ENCODE results near the gene MESP2.

The MESP2 gene

DNA sequence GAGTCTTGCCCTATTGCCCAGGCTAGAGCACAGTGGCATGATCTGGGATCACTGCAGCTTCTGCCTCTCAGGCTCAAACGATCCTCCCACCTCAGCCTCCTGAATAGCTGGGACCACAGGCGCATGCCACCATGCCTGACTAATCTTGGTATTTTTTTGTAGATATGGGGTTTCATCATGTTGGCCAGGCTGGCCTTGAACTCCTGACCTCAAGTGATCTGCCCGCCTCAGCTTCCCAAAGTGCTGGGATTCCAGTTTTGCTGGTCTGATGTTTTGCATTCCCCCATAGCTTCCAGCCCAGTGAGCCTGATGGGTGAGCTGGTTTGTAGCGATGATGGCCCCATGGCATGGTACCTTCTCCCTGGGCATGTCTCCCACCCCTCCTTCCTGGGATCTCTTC lies 20.4 kb upstream of the MESP2 start:
- no peak for DNase-seq (ENCODE audit: low spot score)

- DNase-seq (ENCODE audit: low spot score), result no peak
Measured at GRCh38 chr15:89756897-89757296, 19.2 kb upstream of the MESP2 start.

- DNase-seq (ENCODE audit: low spot score), result no peak
Measured at GRCh38 chr15:89758283-89758682, 17.8 kb upstream of the MESP2 start.

DNA sequence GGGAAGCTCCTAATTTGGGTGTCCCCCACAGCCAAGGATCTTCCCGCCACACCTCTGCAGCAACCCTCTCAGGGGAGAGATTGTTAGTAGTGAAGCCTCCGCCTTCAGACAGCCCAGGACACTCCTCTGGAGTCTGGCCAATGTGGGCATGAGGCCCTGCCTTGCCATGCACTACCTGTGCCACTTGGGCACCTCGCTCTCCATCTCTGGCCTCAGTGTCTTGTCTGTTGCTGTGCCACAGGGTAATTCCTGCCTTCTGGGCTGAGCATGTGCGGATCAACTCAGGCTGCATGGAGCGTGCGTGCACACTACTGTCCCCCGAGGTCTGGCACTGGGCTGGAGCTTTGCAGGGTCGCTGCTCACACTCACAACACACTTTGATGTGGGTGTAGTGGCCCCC lies 17.2 kb upstream of the MESP2 start:
- no peak for DNase-seq (ENCODE audit: low spot score)

DNA sequence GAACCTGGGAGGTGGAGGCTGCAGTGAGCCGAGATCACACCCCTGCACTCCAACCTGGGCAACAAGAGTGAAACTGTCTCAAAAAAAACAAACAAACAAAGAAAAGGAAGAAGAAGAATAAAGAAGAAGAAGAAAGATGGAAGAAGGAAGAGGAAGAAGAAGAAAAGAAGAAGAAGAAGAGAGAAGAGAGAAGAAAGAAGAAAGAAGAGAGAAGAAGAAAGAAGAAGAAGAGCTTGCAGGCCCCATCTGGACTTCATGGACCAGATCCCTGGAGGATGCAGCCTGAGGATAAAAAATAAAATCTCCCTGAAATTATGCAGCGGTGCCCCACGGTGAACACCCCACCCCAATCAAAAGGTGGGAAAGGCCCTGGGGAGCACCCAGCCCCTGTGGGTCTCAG lies 16.3 kb upstream of the MESP2 start:
- no peak for DNase-seq (ENCODE audit: low spot score)

- DNase-seq (ENCODE audit: low spot score), result peak; percentile 85
Measured at GRCh38 chr15:89760303-89761008, 15.7 kb upstream of the MESP2 start.

- no peak for DNase-seq (ENCODE audit: low spot score)
Measured at GRCh38 chr15:89761009-89761831, 14.9 kb upstream of the MESP2 start.

GRCh38 chr15:89761929-89762328 lies 14.2 kb upstream of the MESP2 start:
- DNase-seq (ENCODE audit: low spot score), result no peak

DNA sequence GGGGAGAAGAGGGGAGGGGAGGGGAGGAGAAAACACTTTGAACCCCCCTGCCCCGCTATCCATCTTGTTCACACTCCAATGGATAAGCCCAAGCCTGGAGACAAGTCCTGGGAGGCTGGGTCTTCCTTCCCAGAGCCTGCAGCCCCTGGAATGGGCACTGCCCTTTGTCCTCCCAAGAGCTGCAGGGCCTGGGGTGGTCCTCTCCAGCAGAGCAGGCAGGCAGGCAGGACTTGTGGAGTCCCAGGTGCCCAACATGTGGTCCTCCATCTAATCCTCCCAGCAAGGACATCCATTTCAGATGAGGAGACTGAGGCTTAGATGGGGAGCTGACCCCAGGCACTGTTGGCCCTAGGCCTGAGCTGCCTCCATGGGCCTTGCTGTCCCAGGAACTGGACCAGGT lies 10.4 kb upstream of the MESP2 start:
- no peak for DNase-seq (ENCODE audit: low spot score)

- no peak for DNase-seq (ENCODE audit: low spot score)
Measured at GRCh38 chr15:89766357-89767311, 9.5 kb upstream of the MESP2 start.

DNA sequence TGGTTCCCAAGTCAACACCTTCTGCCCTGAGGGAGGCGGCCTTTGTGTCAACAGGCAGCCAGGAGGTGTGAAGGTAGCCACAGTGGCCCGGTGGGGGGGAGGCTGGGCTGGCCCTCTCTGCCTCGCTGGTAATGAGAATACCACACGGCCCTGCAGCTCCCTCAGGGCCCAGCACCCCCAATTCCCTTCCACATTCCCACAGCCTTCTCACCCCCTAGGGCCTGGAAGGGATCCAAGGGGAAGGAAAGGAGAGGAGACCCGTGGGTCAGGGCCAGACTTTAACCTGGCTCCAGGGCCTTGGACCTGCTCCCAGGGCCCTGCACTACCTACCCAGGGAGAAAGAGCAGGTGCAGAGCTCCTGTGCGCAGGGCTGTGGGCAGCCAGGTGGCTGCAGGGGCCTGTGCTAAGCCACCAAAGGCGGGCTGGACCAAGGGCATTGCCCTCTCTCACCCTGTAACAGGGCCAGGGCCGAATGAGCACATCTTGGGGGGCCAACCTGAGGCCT lies 8.7 kb upstream of the MESP2 start:
- no peak for DNase-seq (ENCODE audit: low spot score)

GRCh38 chr15:89768071-89768500 lies 8.0 kb upstream of the MESP2 start:
- DNase-seq (ENCODE audit: low spot score), result peak; percentile 64

DNA sequence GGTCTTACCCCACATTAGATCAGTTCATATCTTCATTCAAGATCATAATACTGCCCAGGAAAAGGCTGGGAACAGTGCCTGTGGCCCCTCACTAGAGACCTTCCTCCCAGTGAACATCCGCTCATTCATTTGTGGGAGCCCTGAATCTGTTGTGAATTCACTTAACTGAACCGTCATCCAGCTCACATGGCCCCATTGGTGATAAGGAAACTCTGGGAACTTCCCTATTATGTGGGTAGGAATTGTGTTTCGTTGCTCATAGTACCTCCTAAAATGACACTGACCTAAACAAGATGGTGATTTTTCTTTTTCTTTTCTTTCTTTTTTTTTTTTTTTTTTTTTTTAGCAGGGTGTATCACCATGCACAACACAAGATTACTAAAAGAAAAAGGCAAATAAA lies 6.8 kb upstream of the MESP2 start:
- no peak for DNase-seq (ENCODE audit: low spot score)

DNA sequence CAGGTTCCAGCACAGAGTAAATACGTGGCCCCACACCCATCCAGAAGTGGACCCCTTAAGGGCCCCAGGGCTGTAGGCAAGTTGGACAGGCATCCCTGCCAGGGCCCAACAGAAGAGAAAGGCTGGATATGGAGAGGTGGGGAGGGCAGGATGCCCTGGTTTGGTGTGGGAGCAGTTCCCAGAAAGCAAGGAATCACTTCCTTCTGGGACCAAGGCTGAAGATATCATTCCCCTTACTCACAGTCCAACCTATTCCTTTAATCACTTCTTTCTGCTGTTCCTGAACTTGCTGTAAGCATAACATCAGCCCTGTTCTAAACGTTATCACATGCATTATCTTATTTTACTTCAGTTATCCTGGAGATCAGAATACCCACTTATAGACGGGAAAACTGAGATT lies 6.1 kb upstream of the MESP2 start:
- DNase-seq (ENCODE audit: low spot score), result no peak

DNA sequence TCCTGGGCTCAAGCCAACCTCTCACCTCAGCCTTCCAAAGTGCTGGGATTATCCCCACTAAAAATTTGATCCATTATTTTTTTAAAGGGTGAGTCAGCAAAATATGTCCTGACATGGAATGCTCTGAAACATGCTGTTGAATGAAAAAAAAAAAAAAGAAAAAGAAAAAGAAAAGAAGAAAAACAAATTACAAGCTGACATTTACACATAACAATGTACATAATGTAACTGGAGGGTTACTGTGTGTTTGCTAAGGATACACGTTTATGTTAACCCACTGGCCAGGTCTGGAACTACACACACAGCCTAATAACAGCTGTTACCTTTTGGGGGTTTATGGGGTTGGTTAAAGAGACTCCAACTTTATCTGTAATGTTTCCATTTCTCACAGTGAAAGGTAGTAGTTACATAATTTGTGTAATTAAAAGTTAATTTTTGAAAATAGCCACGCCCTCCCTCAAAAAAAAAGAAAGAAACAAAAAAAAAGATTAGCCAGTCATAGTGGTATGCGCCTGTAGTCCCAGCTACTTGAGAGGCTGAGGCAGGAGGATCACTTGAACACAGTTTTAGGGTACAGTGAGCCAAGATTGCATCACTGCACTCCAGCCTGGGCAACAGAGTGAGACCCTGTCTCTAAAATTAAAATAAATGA lies 3.1 kb upstream of the MESP2 start:
- peak; percentile 48 for DNase-seq (ENCODE audit: low spot score)

DNA sequence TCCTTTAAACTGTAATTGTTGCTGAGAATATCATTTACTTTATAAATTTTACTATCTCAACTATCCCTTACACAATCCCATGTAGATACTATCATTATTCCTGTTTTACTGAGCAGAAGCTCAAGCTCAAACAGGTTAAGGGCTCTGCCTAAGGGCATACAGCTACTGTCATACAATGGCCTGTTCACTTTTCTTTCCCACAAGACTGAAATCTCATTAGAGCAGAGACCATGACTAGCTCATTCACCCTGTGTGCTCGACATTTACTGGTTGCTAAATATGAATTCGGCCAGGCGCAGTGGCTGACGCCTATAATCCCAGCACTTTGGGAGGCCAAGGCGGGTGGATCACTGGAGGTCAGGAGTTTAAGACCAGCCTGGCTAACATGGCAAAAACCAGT lies 1.6 kb upstream of the MESP2 start:
- no peak for DNase-seq (ENCODE audit: low spot score)

DNA sequence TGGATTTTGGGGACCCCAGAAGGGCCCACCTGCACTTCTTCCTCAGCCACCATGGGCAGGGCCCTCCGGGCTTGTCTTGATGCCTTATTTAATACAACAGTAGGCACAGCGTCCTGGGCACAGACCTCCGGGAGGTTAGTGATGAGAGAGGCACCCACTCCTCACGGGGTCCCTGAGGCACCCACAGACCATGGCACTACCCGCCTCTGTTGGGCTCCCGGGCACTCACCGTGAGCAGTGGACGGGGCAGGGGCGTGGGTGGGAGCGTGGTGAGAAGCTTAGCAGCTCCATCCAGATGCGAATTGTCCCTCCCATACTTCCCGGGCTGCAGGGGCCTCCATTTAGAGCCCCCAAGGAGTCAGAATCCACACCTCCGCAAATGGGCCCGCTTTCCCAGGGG lies 317 bp upstream of the MESP2 start:
- DNase-seq (ENCODE audit: low spot score), result no peak

GRCh38 chr15:89777073-89777751 lies 1.1 kb downstream of the MESP2 start:
- DNase-seq (ENCODE audit: low spot score), result no peak

GRCh38 chr15:89777782-89778380 lies 1.7 kb downstream of the MESP2 start:
- DNase-seq (ENCODE audit: low spot score), result no peak

DNA sequence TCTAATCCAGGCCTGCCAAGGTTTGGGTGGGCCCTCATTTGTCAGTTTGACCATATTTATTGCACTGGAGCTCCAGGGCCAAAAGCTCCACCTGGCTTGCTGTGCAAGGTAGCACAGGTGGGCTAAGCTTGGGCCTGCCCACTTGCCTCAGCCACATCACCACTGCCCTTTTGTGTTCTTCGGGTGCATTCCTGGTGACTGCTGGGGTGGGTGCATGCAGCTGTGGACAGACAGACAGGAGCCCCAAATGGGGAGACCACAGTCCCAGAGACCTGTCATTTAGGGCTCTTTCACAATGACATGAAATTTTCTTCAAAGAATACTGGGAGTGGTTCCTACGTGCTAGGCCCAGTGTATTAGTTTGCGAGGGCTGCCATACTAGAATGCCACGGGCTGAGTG lies 2.7 kb downstream of the MESP2 start:
- no peak for DNase-seq (ENCODE audit: low spot score)

GRCh38 chr15:89780601-89781000 lies 4.5 kb downstream of the MESP2 start:
- no peak for DNase-seq (ENCODE audit: low spot score)
